Measurements from ENCODE around the gene THAP7. TPM values are rescaled to one million over a fixed set of nuclear protein-coding genes. Genes with fewer than 3 reads are reported as not detected.

The THAP7 gene
- total and polyA plus RNA-seq, 2 donors (not counting 1 experiment from before 2014, with no cell fraction given) = 37.7 to 70.1 TPM

DNA sequence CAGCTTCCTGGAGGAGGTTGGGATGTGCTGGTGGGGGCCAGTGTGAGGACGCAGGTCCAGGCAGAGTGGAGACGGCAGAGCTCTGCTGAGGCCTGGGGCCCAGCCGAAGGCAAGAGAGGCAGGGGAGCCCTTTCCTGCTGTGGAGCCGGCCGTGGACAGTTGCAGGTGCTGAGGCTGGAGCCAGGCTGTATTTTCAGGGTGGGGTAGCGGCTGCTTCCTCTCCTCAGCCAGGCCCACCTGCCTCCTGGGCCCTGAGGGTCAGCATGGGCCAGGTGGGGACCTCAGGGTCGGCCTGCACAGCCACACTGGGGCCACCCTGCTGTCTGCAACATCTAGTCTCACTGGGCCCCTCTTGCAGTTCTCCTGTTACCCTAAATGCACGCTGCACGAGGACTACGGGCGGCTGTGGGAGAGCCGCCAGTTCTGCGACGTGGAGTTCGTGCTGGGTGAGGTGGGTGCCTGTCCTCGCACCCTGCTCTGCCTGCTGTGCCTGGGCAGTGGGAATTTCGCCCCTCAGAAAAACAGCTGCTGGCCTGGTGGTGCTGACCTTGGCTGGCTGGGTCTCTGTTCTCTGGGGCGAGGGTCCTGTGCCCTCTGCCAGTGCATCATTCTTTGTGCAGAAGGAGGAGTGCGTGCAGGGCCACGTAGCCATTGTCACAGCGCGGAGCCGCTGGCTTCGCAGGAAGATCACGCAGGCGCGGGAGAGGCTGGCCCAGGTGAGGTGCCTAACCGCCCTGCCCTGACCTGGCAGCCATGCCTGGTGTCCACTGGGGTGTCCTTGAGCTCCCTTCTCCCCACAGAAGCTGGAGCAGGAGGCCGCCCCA, 8.4 kb downstream of the THAP7 start:
- CTCF ChIA-PET = interaction anchor here (1.1 kb wide), 1 partner anchor 12 kb away, joined by 3 read pairs; the partner anchor contains the start of gene LZTR1
- H3K79me2 ChIP-seq (ENCODE audit: control insufficient read depth, insufficient read depth, low read length) = no peaks in the 10 kb centered on the region
- H3K27me3 Mint-ChIP-seq = no peaks in the 10 kb centered on the region
- H3K4me3 ChIP-seq (ENCODE audit: control extremely low read depth in 1 of 5, extremely low read depth in 1 of 5, insufficient read depth in 1 of 5, low read depth in 2 of 5, low read length in 4 of 5) = no peak overlapping the region
- H3K27ac Mint-ChIP-seq = no peak overlapping the region
- no peak overlapping the region for H3K27ac ChIP-seq (ENCODE audit: low read length in 2 of 2)
- no peak overlapping the region for H3K4me2 ChIP-seq (replicated peaks; ENCODE audit: low read depth, low read length, poor library complexity, severe bottlenecking)
- 99% methylated on average over 29 of the region's 29 CpGs for WGBS (ENCODE audit: insufficient coverage)
- no peak overlapping the region for H3K9ac ChIP-seq (ENCODE audit: low read length)
- no peaks in the 10 kb centered on the region for H3K9me3 ChIP-seq (ENCODE audit: control extremely low read depth in 1 of 3, control insufficient read depth in 2 of 3, insufficient read depth in 1 of 3, low read length in 2 of 3)
- DNase-seq = no peak
- no peak for TF ChIP-seq CTCF (IDR thresholded peaks at IDR 0.05)
- no peak for TF ChIP-seq EZH2 (IDR thresholded peaks at IDR 0.05; ENCODE audit: borderline replicate concordance, insufficient read depth, low read depth, low read length, poor library complexity, severe bottlenecking)
- H4K20me1 ChIP-seq (ENCODE audit: control insufficient read depth, insufficient read depth, low read length, poor library complexity, severe bottlenecking) = peaks cover 4% of the 10 kb centered on the region
- POLR2A ChIA-PET = no interaction called here
- no peaks in the 10 kb centered on the region for H3K4me1 ChIP-seq (ENCODE audit: control insufficient read depth in 2 of 2, insufficient read depth in 2 of 2, low read length in 2 of 2)
- peaks cover 2% of the 10 kb centered on the region for H3K4me1 Mint-ChIP-seq
- H2AFZ ChIP-seq (ENCODE audit: insufficient read depth, low read depth, low read length, poor library complexity, severe bottlenecking) = no peak overlapping the region
- peaks cover 0 to 18% of the 10 kb centered on the region in 2 experiments for H3K36me3 ChIP-seq (replicated peaks in 1 of 2; ENCODE audit: control extremely low read depth in 1 of 2, control insufficient read depth in 1 of 2, extremely low read depth in 1 of 2, insufficient read depth in 2 of 2, low read length in 1 of 2)
- no peak for ATAC-seq (ENCODE audit: low read depth)
- H3K27me3 ChIP-seq (replicated peaks in 1 of 4; ENCODE audit: control extremely low read depth in 1 of 4, control insufficient read depth in 3 of 4, insufficient read depth in 4 of 4, low read length in 3 of 4) = no peaks in the 10 kb centered on the region
- intact Hi-C loops (cut with micrococcal nuclease) = no loop called here
- no peaks in the 10 kb centered on the region for H3K9me3 Mint-ChIP-seq (ENCODE audit: insufficient read depth)
- no peak overlapping the region for H3K4me3 Mint-ChIP-seq
